Nasal cavity respiratory epithelium epithelial cell of viscerocranial mucosa (primary cell): ENCODE results near the gene SCIN. TPM values are rescaled to one million over a fixed set of nuclear protein-coding genes. Genes with fewer than 3 reads are reported as not detected.

Source experiments
- total RNA-seq: library from RNA; depleted of rRNA; stranded (reverse); fragments of >200 nt; gene quantifications from 2 replicates; pipeline ENCODE4 v1.2.3, GENCODE V29; 2014

The SCIN gene
- under 0.01 and 3.2 TPM in 2 replicates for total RNA-seq

DNA sequence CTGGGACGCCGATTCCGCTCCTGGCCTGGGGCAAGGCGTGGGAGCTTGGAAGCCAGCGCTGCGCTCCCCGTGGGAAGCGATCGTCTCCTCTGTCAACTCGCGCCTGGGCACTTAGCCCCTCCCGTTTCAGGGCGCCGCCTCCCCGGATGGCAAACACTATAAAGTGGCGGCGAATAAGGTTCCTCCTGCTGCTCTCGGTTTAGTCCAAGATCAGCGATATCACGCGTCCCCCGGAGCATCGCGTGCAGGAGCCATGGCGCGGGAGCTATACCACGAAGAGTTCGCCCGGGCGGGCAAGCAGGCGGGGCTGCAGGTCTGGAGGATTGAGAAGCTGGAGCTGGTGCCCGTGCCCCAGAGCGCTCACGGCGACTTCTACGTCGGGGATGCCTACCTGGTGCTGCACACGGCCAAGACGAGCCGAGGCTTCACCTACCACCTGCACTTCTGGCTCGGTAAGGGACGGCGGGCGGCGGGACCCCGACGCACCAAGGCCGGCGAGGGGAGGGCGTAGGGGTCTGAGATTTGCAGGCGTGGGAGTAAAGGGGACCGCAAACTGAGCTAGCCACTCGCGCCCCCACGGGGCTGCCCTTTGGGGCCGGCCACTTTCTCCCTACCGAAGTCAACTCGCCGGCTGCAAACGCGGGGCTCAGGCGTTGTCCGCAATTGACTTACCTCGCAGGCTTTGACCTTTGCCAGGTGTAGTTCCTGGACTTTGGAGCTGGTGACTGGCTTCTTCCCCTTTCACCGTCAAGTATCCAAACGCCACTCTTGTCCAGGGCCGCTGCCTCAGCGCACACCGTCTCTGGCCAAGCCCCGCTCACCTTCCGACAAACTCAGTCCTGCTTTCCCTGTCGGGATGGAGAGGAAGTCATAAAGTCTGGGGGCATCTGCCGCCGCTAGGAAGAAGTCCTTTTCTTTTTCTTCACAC is at the start of gene SCIN:
TSS of gene SCIN (plus strand) at position 187 of the 928 bp plus-strand sequence. CDS start at position 254, 67 bp downstream.

GRCh38 chr7:12686891-12687717 is 116.6 kb downstream of the SCIN start, which contains the start of gene ARL4A:
Gene ARL4A, plus strand, starts transcription at chr7:12687633. Its CDS starts 622 bp downstream, at chr7:12688255.

Other genes with a start within 250 kb of the SCIN start
- gene VWDE, start 166.9 kb upstream of the SCIN start, total RNA-seq, result 3.1 and 3.8 TPM in 2 replicates
- 36.6 and 109 TPM in 2 replicates for gene ARL4A, start 116.9 kb downstream of the SCIN start, total RNA-seq